HUDEP-2 (cell line): ENCODE results near the gene KCNJ8.
"Not testable (repeated sequence)": the region's sequence is repeated elsewhere in the genome, so short reads cannot be mapped to it uniquely, and the experiment has no call there.

Source experiments
- DNase-seq, 76 experiments: peaks; one replicate each; lab custom pipeline; 2025; ENCODE audit not compliant: unreplicated experiment in 76 of 76; lab: John Stamatoyannopoulos, UW

Gene KCNJ8

GRCh38 chr12:21774358-21775132 is at the start of gene KCNJ8:
KCNJ8 (minus strand) TSS chr12:21774706; CDS start chr12:21773616, 1,090 bp downstream.
- peak in 10 of 76 experiments; percentile 32 to 74 (median 52) for DNase-seq

- no peak for DNase-seq
These were observed 49.1 kb upstream of the KCNJ8 start for GRCh38 chr12:21823581-21823980.

- no peak for DNase-seq
These were observed 45.2 kb upstream of the KCNJ8 start for GRCh38 chr12:21819678-21820077.

GRCh38 chr12:21819236-21819635 is 44.7 kb upstream of the KCNJ8 start:
- no peak for DNase-seq

GRCh38 chr12:21818627-21819026 is 44.1 kb upstream of the KCNJ8 start:
- DNase-seq, result no peak

GRCh38 chr12:21815306-21816062 is 41.0 kb upstream of the KCNJ8 start:
- no peak for DNase-seq

- DNase-seq, result no peak
These were observed 40.3 kb upstream of the KCNJ8 start for GRCh38 chr12:21814814-21815213.

- DNase-seq, result no peak
These were observed 39.8 kb upstream of the KCNJ8 start for GRCh38 chr12:21814327-21814726.

GRCh38 chr12:21813751-21814150 is 39.2 kb upstream of the KCNJ8 start:
- no peak for DNase-seq

- DNase-seq, result peak in 41 of 76 experiments; percentile 1 to 80 (median 41)
These were observed 38.6 kb upstream of the KCNJ8 start for GRCh38 chr12:21813125-21813524.

GRCh38 chr12:21812340-21812739 is 37.8 kb upstream of the KCNJ8 start:
- not testable (repeated sequence) for DNase-seq

GRCh38 chr12:21809100-21809499 is 34.6 kb upstream of the KCNJ8 start:
- DNase-seq, result no peak

- DNase-seq, result no peak
These were observed 31.7 kb upstream of the KCNJ8 start for GRCh38 chr12:21806255-21806654.

- no peak for DNase-seq
These were observed 27.2 kb upstream of the KCNJ8 start for GRCh38 chr12:21801522-21802288.

- no peak for DNase-seq
These were observed 25.5 kb upstream of the KCNJ8 start for GRCh38 chr12:21800011-21800410.

GRCh38 chr12:21797539-21797938 is 23.0 kb upstream of the KCNJ8 start:
- no peak for DNase-seq

GRCh38 chr12:21795648-21796328 is 21.3 kb upstream of the KCNJ8 start:
- no peak for DNase-seq

- DNase-seq, result not testable (repeated sequence)
These were observed 20.5 kb upstream of the KCNJ8 start for GRCh38 chr12:21794807-21795595.

- not testable (repeated sequence) for DNase-seq
These were observed 15.2 kb upstream of the KCNJ8 start for GRCh38 chr12:21789687-21790086.
